K562 (cell line): Measurements from ENCODE around the gene DARS1. TPM values are rescaled to one million over a fixed set of nuclear protein-coding genes. Genes with fewer than 3 reads are reported as not detected.

ENCODE experiments used
- ATAC-seq: fragments of 200-7000 bp; cut with Tn5 transposase; 3 replicates; pipeline ENCODE4 v1.9.1; 2020; ENCODE audit warnings: moderate library complexity
- BruUV-seq: library from RNA; stranded (reverse); fragments of 400-500 nt; replicated peaks from 2 replicates; lab custom pipeline; 2021; lab: Mats Ljungman, UMichigan
- CTCF ChIA-PET: fragments of 300-600 bp; formaldehyde crosslinking; extraction: SDS; loops from one replicate; lab custom pipeline; 2021; ENCODE audit warnings: low intra/inter-chr PET ratio; lab: Yijun Ruan, JAX
- POLR2A ChIA-PET: fragments of 300-600, 350-650 bp; sonication (Branson Sonifier 250); formaldehyde crosslinking; extraction: SDS; loops from one replicate; lab custom pipeline; 2021; ENCODE audit warnings: antibody characterized with exemption, inconsistent platforms; lab: Yijun Ruan, JAX
- DNase-seq, 4 experiments: peaks; one replicate each; pipeline versions ENCODE4 v3.0.0 to v3.0.0-alpha.2; 2011 to 2018; ENCODE audit warnings: low spot score in 3 of 4, mixed read lengths in 3 of 4; ENCODE audit errors: extremely low read depth in 1 of 4
- FAIRE-seq: peaks from 2 replicates; lab custom pipeline; 2011; peaks lifted over from hg19 to GRCh38; lab: Jason Lieb, UNC
- H2AFZ ChIP-seq: 2 replicates; pipeline ENCODE4 v1.6.0; 2011; ENCODE audit warnings: low read depth, low read length, control low read depth, inconsistent platforms
- H3K27ac ChIP-seq: fragments of 200-600 bp; 3 replicates; pipeline ENCODE4 v1.8.0; 2011; ENCODE audit warnings: low read depth, mild to moderate bottlenecking, control low read depth, inconsistent platforms, low read length, moderate library complexity, mixed read lengths; ENCODE audit errors: extremely low read depth
- H3K27me3 ChIP-seq, 2 experiments: fragments of 300-600 bp in 1 of 2; 2 replicates in 1 of 2; 3 replicates in 1 of 2; pipeline versions ENCODE4 v1.6.0 to v1.8.0; 2011; ENCODE audit warnings: inconsistent platforms in 2 of 2, low read length in 2 of 2, mild to moderate bottlenecking in 1 of 2, mixed read lengths in 1 of 2, moderate library complexity in 1 of 2; ENCODE audit not compliant: control insufficient read depth in 2 of 2, insufficient read depth in 2 of 2
- H3K36me3 ChIP-seq: fragments of 300-600 bp; 3 replicates; pipeline ENCODE4 v1.8.0; 2011; ENCODE audit warnings: mild to moderate bottlenecking, low read length, inconsistent platforms; ENCODE audit not compliant: control insufficient read depth, insufficient read depth
- H3K4me1 ChIP-seq, 2 experiments: fragments of 200-600 bp in 1 of 2; replicated peaks in 1 of 2; 2 replicates in 1 of 2; 3 replicates in 1 of 2; pipeline versions ENCODE4 v1.5.1 to v1.8.0; 2011; ENCODE audit warnings: inconsistent platforms in 2 of 2, low read length in 2 of 2, mild to moderate bottlenecking in 1 of 2, mixed read lengths in 1 of 2, moderate library complexity in 1 of 2; ENCODE audit not compliant: control insufficient read depth in 2 of 2, insufficient read depth in 2 of 2
- H3K4me2 ChIP-seq: 2 replicates; pipeline ENCODE4 v1.6.1; 2011; ENCODE audit warnings: low read length, control low read depth, inconsistent platforms, mixed read lengths; ENCODE audit not compliant: insufficient read depth
- H3K4me3 ChIP-seq: fragments of 200-600 bp; sonication (generic), shearing (Covaris generic); 2 replicates; pipeline ENCODE4 v1.5.1; 2016; ENCODE audit warnings: control low read depth, inconsistent platforms
- H3K79me2 ChIP-seq: fragments of 200-600 bp; 3 replicates; pipeline ENCODE4 v1.8.0; 2011; ENCODE audit warnings: low read length, inconsistent platforms; ENCODE audit not compliant: control insufficient read depth, insufficient read depth
- H3K9ac ChIP-seq, 2 experiments: 2 replicates each; pipeline versions ENCODE4 v1.6.0 to v1.6.1; 2011; ENCODE audit warnings: low read depth in 2 of 2, low read length in 2 of 2, control low read depth in 1 of 2, inconsistent platforms in 1 of 2, mild to moderate bottlenecking in 1 of 2, mixed read lengths in 1 of 2; ENCODE audit not compliant: insufficient read depth in 1 of 2
- H3K9me1 ChIP-seq: one replicate; pipeline ENCODE4 v1.6.0; 2011; ENCODE audit warnings: inconsistent platforms, mild to moderate bottlenecking, low read length, moderate library complexity; ENCODE audit not compliant: control insufficient read depth, insufficient read depth
- H3K9me3 ChIP-seq: replicated peaks from 2 replicates; pipeline ENCODE4 v1.5.1; 2011; ENCODE audit warnings: low read depth, low read length, inconsistent platforms; ENCODE audit not compliant: control insufficient read depth, insufficient read depth
- H4K20me1 ChIP-seq: replicated peaks from 2 replicates; pipeline ENCODE4 v1.6.1; 2011; ENCODE audit warnings: low read length, inconsistent platforms, mixed read lengths; ENCODE audit not compliant: control insufficient read depth, insufficient read depth
- ATF7 ChIP-seq: fragments of 450-650 bp; IDR thresholded peaks from 2 replicates; pipeline ENCODE4 v1.7.1; 2014; ENCODE audit warnings: mild to moderate bottlenecking, moderate library complexity
- BRF1 ChIP-seq: IDR thresholded peaks from 3 replicates; pipeline ENCODE4 v1.6.1; 2011; ENCODE audit warnings: borderline replicate concordance, mild to moderate bottlenecking; ENCODE audit not compliant: insufficient read length; ENCODE audit errors: extremely low read depth
- C11orf30 ChIP-seq: fragments of 450-650 bp; IDR thresholded peaks from 2 replicates; pipeline ENCODE4 v1.6.1; 2016; ENCODE audit warnings: low read depth, mild to moderate bottlenecking
- HNRNPUL1 ChIP-seq: fragments of 200-400 bp; formaldehyde crosslinking; IDR thresholded peaks from 2 replicates; pipeline ENCODE4 v1.6.1; 2017; ENCODE audit warnings: low read length
- JUNB ChIP-seq: fragments of 450-650 bp; formaldehyde crosslinking; conservative IDR thresholded peaks from 2 replicates; pipeline ENCODE4 v1.4.0; 2020; ENCODE audit warnings: mild to moderate bottlenecking
- LARP7 ChIP-seq: fragments of 450-650 bp; IDR thresholded peaks from 2 replicates; pipeline ENCODE4 v1.6.1; 2016
- NUFIP1 ChIP-seq: fragments of 450-650 bp; IDR thresholded peaks from 2 replicates; pipeline ENCODE4 v1.6.1; 2018; ENCODE audit not compliant: partially characterized antibody
- PATZ1 ChIP-seq: fragments of 250-450 bp; sonication (Bioruptor Pico); IDR thresholded peaks from 2 replicates; pipeline ENCODE4 v1.5.0; 2020; ENCODE audit warnings: mild to moderate bottlenecking, borderline replicate concordance
- RBM34 ChIP-seq: fragments of 200-400 bp; formaldehyde crosslinking; IDR thresholded peaks from 2 replicates; pipeline ENCODE4 v1.6.1; 2018; ENCODE audit warnings: low read length, borderline replicate concordance; ENCODE audit not compliant: insufficient read depth
- SMAD1 ChIP-seq: fragments of 150-350 bp; IDR thresholded peaks from 2 replicates; pipeline ENCODE4 v1.6.1; 2014; ENCODE audit warnings: low read length, low read depth; ENCODE audit not compliant: partially characterized antibody
- ZNF324 ChIP-seq: fragments of 250-450 bp; sonication (Bioruptor Pico); IDR thresholded peaks from 2 replicates; pipeline ENCODE4 v1.4.0; 2020; ENCODE audit warnings: mild to moderate bottlenecking
- ZNF696 ChIP-seq: fragments of 250-450 bp; sonication (Bioruptor Pico); conservative IDR thresholded peaks from 2 replicates; pipeline ENCODE4 v1.4.0; 2020; ENCODE audit warnings: mild to moderate bottlenecking, moderate library complexity
- WGBS: fragments of 100-300 bp; shearing (Covaris generic); methylation state at CpG from one replicate; pipeline ENCODE4 v1.1.6; 2016; ENCODE audit warnings: low coverage, mixed read lengths; ENCODE audit not compliant: insufficient coverage; ENCODE audit errors: missing lambda C conversion rate; 5-methylcytosine and 5-hydroxymethylcytosine counted together
- in situ Hi-C: fragments of 300-500 bp; cut with MboI; formaldehyde crosslinking; loops from 4 replicates; pipeline ENCODE4 v1.15.0; 2018; ENCODE audit warnings: inconsistent platforms, mixed read lengths
- intact Hi-C: fragments of 100-400 bp; cut with micrococcal nuclease; formaldehyde crosslinking; loops from 2 replicates; pipeline ENCODE4 v1.14.2; 2022
- polyA plus RNA-seq, 8 experiments: library from polyadenylated mRNA; depleted of rRNA in 4 of 8; stranded (reverse) in 5 of 8; unstranded in 3 of 8; fragments of >200 nt; fragmentation: Nextera tagmentation in 2 of 8; fragmentation: Illumina TruSeq in 1 of 8; extraction: Ambion mirVana in 2 of 8; extraction: Trizol in 1 of 8; gene quantifications; 2 replicates each; pipeline versions ENCODE4 v1.2.1 to v1.2.3, GENCODE V29; 2011 to 2014; ENCODE audit warnings: inconsistent platforms in 1 of 8, missing spikeins in 1 of 8
- total RNA-seq, 7 experiments: library from RNA; depleted of rRNA in 6 of 7; stranded (reverse); fragments of >200 nt in 6 of 7; fragmentation: Illumina TruSeq in 2 of 7; extraction: Trizol in 2 of 7; gene quantifications; 2 replicates each; pipeline versions ENCODE4 v1.2.1 to v1.2.3, GENCODE V29; 2011 to 2021; ENCODE audit warnings: low replicate concordance in 1 of 7

DARS1 gene
- total and polyA plus RNA-seq, 9 of the 15 experiments (the other 6 are each of a cell fraction or from before 2014, with no cell fraction given), result 91.5 to 239 (median 98.0) TPM

- POLR2A ChIA-PET, result interaction anchor here (0.6 to 1.2 kb wide), 2 partner anchors 17 to 941 kb away, joined by 3 to 4 read pairs; no protein-coding TSS in a partner anchor
Observed at GRCh38 chr2:135926605-135927004, 58.8 kb downstream of the DARS1 start.

More at GRCh38 chr2:135926605-135927004, 58.8 kb downstream of the DARS1 start:
- Histone ChIP-seq H3K4me3 (no peak overlapping the region), H3K9me3 (no peaks in the 10 kb centered on the region), H3K36me3 (peaks cover 60% of the 10 kb centered on the region), H4K20me1 (no peaks in the 10 kb centered on the region), H3K4me2 (no peak overlapping the region), H3K9me1 (no peaks in the 10 kb centered on the region), H3K27ac (no peak overlapping the region), H3K79me2 (no peaks in the 10 kb centered on the region), H3K4me1 (no peaks in the 10 kb centered on the region), H3K9ac (no peak overlapping the region), H3K27me3 (no peaks in the 10 kb centered on the region), H2AFZ (no peak overlapping the region)
- TF ChIP-seq PATZ1, result no peak
- TF ChIP-seq SMAD1, result no peak
- TF ChIP-seq NUFIP1, result no peak
- TF ChIP-seq LARP7, result no peak
- TF ChIP-seq BRF1, result no peak
- TF ChIP-seq ZNF696 (CRISPR knock-in tag), result no peak
- TF ChIP-seq C11orf30, result no peak
- no peak for TF ChIP-seq ATF7
- no peak for TF ChIP-seq HNRNPUL1
- no peak for TF ChIP-seq JUNB
- TF ChIP-seq RBM34, result no peak
- TF ChIP-seq ZNF324 (CRISPR knock-in tag), result no peak
- 95% methylated on average over 3 of the region's 3 CpGs for WGBS
- in situ Hi-C loops, result no loop called here
- FAIRE-seq (no peak), ATAC-seq (no peak), DNase-seq (no peak)
- intact Hi-C loops, result no loop called here
- CTCF ChIA-PET, result no interaction called here
- BruUV-seq, result no TSS peak
